GM12891 (cell line): Measurements from ENCODE around the gene CCNI2.

ENCODE experiments used
- POLR2A ChIP-seq: IDR thresholded peaks from 2 replicates; pipeline ENCODE4 v1.6.1; 2011; ENCODE audit warnings: low read depth, low read length, control low read depth
- POLR2AphosphoS5 ChIP-seq: IDR thresholded peaks from 2 replicates; pipeline ENCODE4 v1.6.1; 2011; ENCODE audit warnings: low read depth, low read length, control low read depth
- SPI1 ChIP-seq: IDR thresholded peaks from 2 replicates; pipeline ENCODE4 v1.6.1; 2011; ENCODE audit warnings: low read depth, low read length, control low read depth
- TAF1 ChIP-seq: IDR thresholded peaks from 2 replicates; pipeline ENCODE4 v1.6.1; 2011; ENCODE audit warnings: low read depth, low read length, control low read depth

DNA sequence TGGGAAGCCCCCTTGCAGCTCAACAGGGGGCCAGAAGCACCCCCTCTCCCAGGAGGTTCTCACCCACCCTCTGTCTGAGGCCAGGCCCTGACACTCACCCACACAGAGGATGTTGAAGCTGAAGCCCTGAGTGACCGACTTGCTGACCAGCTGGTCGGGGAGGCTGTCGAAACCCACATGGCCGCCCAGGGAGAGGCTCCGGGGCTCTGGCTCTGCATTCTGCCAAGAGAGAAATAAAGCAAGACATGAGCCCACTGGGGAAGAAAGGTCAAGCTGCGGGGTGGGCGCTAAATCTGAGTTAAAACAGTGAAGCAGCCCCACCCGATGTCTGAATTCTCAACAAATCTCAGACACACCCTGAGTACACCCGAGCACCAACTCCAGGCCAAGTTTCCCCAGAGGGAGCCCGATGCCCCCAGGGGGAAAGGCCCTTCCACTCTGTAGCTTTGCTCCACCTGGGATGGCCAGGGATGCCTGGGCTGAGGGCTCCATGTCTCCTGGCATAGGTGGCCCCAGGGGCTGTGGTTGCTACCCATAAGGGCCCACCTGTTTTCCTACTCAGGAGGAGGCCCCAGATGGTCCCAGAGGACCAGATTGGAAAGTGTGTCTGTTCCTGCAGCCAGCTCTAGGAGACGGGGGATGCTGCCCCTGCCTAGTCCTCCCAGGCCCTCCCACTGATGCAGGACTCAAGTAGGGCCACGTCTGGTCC is 18.2 kb downstream of the CCNI2 start:
- TF ChIP-seq POLR2A, result no peak
- TF ChIP-seq POLR2AphosphoS5, result no peak
- TF ChIP-seq SPI1, result no peak
- TF ChIP-seq TAF1, result no peak
